Measurements from ENCODE around the gene SLC44A4.
"Not testable (repeated sequence)": the region's sequence is repeated elsewhere in the genome, so short reads cannot be mapped to it uniquely, and the experiment has no call there.

- TF ChIP-seq E2F6 (IDR thresholded peaks at IDR 0.05); USF2 (IDR thresholded peaks at IDR 0.05; ENCODE audit: low read length); CTCF (IDR thresholded peaks at IDR 0.05; ENCODE audit: control extremely low read depth in 1 of 3, insufficient read depth in 1 of 3, low read depth in 1 of 3, low read length in 3 of 3); SUZ12 (IDR thresholded peaks at IDR 0.05; ENCODE audit: low read length); RBBP5 (IDR thresholded peaks at IDR 0.05; ENCODE audit: borderline replicate concordance, low read depth, low read length); GTF2F1 (IDR thresholded peaks at IDR 0.05; ENCODE audit: borderline replicate concordance, low read depth, low read length); BRCA1 (IDR thresholded peaks at IDR 0.05; ENCODE audit: low read depth, low read length); RFX5 (IDR thresholded peaks at IDR 0.05; ENCODE audit: borderline replicate concordance, low read depth, low read length); EP300 (IDR thresholded peaks at IDR 0.05; ENCODE audit: borderline replicate concordance in 1 of 2, low read depth in 2 of 2, low read length in 2 of 2); CEBPB (IDR thresholded peaks at IDR 0.05; ENCODE audit: low read depth, low read length); RAD21 (IDR thresholded peaks at IDR 0.05 in 1 of 2, conservative IDR thresholded peaks at IDR 0.05 in 1 of 2; ENCODE audit: low read depth in 2 of 2, low read length in 2 of 2); POLR2A (IDR thresholded peaks at IDR 0.05; ENCODE audit: control extremely low read depth in 1 of 2, low read depth in 2 of 2, low read length in 2 of 2); EZH2 (IDR thresholded peaks at IDR 0.05; ENCODE audit: low read depth, low read length, severe bottlenecking): not testable (repeated sequence)
Measured at GRCh38 chr6:31820399-31820798, 58.4 kb downstream of the SLC44A4 start.

Data from H1 (cell line).